Stimulated activated CD4-positive, alpha-beta T cell treated with anti-CD3 and anti-CD28 coated beads, Interleukin-12 subunit alpha, Interleukin-12 subunit beta, amount 100 ng/mL, for 48 hours (primary cell): ENCODE results near the gene RNF167.
A peak's percentile ranks its signal among the peaks of the same experiment; 100 is the strongest.

Source experiments
- DNase-seq, 3 donors: peaks; one replicate each; pipeline ENCODE4 v3.0.0-alpha.2; 2020; ENCODE audit warnings: low read depth in 2 of 3, low spot score in 1 of 3

The RNF167 gene

GRCh38 chr17:4939796-4940554 lies at the start of gene RNF167, which contains the start of gene SLC25A11:
Gene RNF167, plus strand, starts transcription at chr17:4940268. Its CDS starts 642 bp downstream, at chr17:4940910.
Gene SLC25A11, minus strand, starts transcription at chr17:4940046. Its CDS starts 136 bp downstream, at chr17:4939910.
- peak; percentile 93 to 94 (median 93) for DNase-seq

GRCh38 chr17:4891411-4892410 lies 48.4 kb upstream of the RNF167 start:
- DNase-seq, result no peak

GRCh38 chr17:4892499-4893221 lies 47.4 kb upstream of the RNF167 start:
- DNase-seq, result no peak

DNA sequence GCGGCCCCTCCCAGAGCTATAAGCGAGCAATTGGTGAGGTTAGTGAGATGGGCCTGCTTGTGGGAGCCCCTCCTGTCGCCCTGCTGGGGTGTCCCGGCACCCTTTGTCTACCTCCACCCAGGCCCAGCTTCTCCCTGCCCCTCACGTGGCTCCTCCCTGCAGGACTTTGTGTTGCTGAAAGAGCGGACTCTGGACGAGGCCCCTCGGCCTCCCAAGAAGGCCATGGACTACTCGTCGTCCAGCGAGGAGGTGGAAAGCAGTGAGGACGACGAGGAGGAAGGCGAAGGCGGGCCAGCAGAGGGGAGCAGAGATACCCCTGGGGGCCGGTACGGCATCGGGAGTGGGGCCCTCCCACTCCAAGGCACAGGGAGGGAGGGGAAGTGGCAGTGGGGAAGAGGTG lies 46.8 kb upstream of the RNF167 start:
- no peak for DNase-seq

GRCh38 chr17:4893721-4894560 lies 46.1 kb upstream of the RNF167 start:
- DNase-seq, result no peak

DNA sequence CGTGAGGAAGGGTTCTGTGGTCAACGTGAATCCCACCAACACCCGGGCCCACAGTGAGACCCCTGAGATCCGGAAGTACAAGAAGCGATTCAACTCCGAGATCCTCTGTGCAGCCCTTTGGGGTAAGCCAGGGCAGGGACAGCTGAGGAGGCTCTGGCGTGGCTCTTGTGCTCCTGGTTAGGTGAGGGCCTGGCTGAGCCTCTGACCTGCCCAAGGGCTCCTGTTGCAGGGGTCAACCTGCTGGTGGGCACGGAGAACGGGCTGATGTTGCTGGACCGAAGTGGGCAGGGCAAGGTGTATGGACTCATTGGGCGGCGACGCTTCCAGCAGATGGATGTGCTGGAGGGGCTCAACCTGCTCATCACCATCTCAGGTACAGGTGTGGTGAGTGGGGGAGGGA lies 44.9 kb upstream of the RNF167 start:
- DNase-seq, result no peak

DNA sequence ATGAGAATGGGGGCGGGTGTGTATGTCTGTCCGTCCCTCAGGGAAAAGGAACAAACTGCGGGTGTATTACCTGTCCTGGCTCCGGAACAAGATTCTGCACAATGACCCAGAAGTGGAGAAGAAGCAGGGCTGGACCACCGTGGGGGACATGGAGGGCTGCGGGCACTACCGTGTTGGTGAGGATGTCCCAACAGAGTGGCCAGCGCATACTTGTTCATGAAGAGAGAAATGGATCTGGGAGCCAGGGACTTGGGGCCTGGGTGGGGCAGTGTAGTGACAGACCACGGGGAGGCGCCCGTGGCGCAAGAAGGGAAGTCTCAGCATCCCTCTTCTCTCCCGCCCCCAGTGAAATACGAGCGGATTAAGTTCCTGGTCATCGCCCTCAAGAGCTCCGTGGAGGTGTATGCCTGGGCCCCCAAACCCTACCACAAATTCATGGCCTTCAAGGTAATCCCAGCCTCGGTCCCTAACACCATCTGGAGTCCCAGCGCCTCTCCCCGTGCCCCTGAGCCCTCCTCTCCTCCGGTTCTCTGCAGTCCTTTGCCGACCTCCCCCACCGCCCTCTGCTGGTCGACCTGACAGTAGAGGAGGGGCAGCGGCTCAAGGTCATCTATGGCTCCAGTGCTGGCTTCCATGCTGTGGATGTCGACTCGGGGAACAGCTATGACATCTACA lies 44.3 kb upstream of the RNF167 start:
- DNase-seq, result no peak

DNA sequence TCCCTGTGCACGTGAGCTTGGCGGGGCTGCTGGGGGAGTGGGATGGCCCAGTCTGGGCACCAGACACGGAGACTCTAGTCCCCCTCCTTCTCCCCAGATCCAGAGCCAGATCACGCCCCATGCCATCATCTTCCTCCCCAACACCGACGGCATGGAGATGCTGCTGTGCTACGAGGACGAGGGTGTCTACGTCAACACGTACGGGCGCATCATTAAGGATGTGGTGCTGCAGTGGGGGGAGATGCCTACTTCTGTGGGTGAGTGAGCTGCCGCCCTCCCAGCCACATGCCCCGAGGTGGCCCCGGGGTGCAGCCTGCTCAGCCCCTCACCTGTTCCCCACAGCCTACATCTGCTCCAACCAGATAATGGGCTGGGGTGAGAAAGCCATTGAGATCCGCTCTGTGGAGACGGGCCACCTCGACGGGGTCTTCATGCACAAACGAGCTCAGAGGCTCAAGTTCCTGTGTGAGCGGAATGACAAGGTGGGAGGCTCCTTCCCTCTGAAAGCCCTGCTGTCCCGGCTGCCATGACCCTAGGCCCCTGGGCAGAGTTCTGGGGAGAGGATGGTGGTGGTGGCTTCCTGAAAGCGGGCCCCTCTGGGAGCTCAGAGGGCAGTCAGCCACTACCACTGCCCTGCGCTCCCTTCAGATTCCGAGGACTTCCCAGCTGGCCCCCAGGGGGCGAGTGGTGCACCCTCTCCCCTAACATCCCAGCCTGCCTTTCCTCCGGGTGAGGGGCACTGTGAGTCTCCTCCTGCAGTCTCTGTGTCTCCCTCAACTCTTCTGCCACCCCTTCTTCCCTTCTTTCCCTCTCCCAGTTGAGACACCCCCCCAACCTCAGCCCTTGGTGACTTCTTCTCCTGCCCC lies 43.5 kb upstream of the RNF167 start:
- no peak for DNase-seq

DNA sequence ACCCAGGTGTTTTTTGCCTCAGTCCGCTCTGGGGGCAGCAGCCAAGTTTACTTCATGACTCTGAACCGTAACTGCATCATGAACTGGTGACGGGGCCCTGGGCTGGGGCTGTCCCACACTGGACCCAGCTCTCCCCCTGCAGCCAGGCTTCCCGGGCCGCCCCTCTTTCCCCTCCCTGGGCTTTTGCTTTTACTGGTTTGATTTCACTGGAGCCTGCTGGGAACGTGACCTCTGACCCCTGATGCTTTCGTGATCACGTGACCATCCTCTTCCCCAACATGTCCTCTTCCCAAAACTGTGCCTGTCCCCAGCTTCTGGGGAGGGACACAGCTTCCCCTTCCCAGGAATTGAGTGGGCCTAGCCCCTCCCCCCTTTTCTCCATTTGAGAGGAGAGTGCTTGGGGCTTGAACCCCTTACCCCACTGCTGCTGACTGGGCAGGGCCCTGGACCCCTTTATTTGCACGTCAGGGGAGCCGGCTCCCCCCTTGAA lies 42.8 kb upstream of the RNF167 start:
- no peak for DNase-seq

DNA sequence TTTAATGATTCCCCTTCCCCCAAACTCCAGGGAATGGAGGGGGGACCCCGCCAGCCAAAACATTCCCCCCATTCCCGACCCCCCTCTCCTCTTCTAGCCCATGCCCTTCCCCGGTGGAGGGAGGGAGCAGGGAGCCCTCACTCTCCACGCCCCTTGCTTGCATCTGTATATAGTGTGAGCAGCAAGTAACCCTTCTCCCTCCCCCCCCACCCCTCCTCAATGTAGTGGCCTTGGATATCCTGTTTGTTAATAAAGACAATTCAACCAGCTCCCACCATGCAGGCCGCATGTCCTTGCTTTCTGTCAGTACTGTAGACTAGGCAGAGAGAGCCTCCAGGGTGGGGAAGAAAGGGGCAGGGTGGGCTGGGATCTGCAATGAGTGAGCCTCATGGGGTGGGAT lies 42.3 kb upstream of the RNF167 start:
- DNase-seq, result no peak

GRCh38 chr17:4898351-4898750 lies 41.7 kb upstream of the RNF167 start:
- DNase-seq, result no peak

DNA sequence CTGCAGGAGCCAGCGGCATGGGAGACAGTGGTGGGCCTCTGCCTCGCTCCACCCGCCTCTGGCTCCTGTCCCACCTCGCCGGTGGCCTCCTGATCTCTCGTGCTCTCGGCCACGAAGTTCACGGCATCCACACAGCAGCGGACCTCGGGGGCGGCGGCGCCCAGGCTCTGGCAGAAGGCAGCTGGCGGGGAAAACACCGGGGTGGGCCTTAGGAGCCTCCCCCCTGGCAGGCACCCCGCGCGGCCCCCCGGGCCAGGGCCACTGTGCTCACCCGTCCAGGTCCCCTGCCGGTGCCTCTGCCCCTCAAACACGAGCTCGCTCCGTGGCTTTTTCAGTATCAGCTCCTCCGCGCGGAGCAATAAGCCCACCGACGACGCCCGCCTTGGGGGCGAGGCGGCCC lies 41.1 kb upstream of the RNF167 start:
- no peak for DNase-seq

DNA sequence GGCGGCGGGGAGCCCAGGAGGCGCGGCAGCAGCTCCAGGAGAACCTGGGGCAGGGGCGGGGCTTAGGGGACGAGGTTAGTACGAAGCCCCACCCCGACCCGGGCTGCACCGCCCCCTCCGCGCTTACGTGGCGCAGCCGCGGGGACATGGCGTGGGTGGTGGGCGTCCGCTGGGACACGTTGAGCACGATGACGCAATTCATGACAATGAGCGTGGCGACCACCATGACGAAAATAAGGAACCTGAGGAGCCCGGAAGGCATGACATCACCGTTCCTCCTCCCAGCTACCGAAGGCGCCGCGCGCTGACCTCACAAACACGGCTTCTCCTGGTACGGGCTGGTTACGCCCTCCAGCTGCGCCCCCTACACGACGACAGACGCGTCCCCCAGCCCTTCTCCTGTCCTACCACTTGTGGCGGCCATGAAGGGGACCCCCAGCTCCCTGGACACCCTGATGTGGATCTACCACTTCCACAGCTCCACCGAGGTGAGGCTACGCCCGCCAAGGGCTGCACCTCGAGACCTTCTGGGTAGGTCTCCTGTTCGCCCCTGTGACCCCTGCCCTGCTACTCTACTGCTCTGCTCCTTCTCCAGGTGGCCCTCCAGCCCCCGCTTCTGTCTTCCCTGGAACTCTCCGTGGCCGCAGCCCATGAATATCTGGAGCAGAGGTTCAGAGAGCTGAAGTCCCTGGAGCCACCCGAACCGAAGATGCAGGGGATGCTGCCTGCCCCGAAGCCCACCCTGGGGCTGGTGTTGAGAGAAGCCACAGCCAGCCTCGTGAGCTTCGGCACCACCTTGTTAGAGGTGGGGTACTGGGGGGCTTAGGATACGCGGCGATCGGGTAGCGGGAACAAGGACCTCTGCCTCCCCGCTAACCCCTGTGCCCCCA lies 40.5 kb upstream of the RNF167 start, which contains the start of gene C17orf107:
C17orf107 (plus strand) TSS at position 196 of the 890 bp plus-strand sequence; CDS start at position 423, 227 bp downstream.
- peak; percentile 89 to 96 (median 91) for DNase-seq

GRCh38 chr17:4900231-4901107 lies 39.6 kb upstream of the RNF167 start:
- DNase-seq, result peak in 1 of 3 donors; percentile 23

GRCh38 chr17:4901108-4901647 lies 38.9 kb upstream of the RNF167 start:
- no peak for DNase-seq

DNA sequence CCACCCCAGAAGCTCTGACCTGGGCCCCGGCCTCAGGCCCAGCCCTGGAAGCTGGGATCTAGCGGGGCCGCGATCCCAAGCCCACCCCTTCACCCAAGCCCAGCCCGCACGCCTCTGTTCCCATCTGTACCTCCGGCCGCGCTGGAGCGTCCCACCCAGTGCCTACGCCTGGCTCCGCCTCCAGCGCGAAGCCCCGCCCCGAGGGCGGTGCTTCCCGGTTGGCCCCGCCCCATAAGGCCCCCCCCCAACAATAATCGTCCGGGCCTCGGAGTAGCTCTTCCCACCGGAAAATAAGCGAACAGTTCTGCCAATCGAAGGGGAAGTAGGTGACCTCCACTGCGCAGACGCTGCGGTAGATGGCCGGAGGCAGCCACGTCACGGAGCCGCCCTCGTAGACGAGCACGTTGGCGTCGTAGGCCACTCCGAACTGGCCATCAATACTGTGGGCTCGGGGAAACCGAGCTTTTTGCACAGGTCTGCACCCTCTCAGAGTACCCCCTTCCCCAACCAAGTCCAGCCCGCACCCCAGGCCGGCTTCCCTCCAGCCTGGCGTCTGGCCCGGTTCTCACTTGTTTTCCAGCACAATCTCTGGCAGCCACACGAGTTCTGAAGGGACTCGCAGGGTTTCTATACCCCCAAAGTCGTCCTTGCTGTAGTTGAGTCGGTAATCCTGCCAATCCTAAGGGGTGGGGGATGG lies 38.3 kb upstream of the RNF167 start:
- DNase-seq, result no peak
